ENCODE results near the gene RNF208.

DNA sequence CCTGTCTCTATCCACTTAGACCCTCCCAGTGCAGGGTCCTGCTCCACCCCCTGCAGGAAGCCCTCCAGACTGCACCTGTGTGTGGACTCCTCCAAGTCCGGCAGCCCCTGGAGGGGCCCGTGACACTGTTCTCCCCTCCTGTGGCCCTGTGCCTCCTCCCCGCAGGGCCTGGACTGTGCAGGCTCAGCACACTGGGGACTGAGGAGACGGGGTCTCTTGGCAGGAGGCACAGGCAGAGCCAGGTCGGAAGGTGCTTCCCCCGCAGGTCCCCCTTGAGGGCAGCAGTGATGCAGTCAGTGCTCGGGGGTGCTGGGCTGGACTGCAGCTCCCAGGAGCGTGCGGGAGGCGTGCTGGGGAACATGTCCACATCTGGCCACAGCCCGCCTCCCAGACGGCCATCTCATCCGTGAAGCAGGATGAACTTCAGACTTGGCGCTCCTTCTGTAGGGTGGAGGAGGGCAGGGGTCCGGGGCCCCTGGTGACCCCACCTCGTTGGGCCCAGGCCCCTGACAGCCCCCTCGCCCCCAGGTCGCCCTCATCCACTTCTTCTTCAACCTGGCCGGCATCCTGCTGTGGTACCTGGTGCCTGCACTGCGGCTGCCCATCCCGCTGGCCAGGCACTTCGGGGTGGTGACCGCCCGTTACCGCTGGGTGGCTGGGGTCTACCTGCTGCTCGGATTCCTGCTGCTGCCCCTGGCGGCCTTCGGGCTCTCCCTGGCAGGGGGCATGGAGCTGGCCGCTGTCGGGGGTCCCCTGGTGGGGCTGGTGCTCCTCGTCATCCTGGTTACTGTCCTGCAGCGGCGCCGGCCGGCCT lies 13.6 kb upstream of the RNF208 start:
- TF ChIP-seq POLR2A (IDR thresholded peaks at IDR 0.05; ENCODE audit: low read depth, low read length) (no peak), EZH2 (IDR thresholded peaks at IDR 0.05; ENCODE audit: borderline replicate concordance, low read depth, low read length, severe bottlenecking) (no peak), MYC (IDR thresholded peaks at IDR 0.05; ENCODE audit: low read depth, low read length) (no peak), POLR2AphosphoS5 (IDR thresholded peaks at IDR 0.05; ENCODE audit: insufficient read depth, low read depth, low read length) (no peak), GATA2 (IDR thresholded peaks at IDR 0.05; ENCODE audit: insufficient read depth, insufficient read length, low read depth, low read length) (no peak)
- TF ChIP-seq, protein P1, sequence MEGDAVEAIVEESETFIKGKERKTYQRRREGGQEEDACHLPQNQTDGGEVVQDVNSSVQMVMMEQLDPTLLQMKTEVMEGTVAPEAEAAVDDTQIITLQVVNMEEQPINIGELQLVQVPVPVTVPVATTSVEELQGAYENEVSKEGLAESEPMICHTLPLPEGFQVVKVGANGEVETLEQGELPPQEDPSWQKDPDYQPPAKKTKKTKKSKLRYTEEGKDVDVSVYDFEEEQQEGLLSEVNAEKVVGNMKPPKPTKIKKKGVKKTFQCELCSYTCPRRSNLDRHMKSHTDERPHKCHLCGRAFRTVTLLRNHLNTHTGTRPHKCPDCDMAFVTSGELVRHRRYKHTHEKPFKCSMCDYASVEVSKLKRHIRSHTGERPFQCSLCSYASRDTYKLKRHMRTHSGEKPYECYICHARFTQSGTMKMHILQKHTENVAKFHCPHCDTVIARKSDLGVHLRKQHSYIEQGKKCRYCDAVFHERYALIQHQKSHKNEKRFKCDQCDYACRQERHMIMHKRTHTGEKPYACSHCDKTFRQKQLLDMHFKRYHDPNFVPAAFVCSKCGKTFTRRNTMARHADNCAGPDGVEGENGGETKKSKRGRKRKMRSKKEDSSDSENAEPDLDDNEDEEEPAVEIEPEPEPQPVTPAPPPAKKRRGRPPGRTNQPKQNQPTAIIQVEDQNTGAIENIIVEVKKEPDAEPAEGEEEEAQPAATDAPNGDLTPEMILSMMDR (IDR thresholded peaks at IDR 0.05; ENCODE audit: extremely low read depth in 1 of 2, insufficient read depth in 1 of 2, low read depth in 1 of 2, low read length in 2 of 2) = no peak
- TF ChIP-seq, protein P2, sequence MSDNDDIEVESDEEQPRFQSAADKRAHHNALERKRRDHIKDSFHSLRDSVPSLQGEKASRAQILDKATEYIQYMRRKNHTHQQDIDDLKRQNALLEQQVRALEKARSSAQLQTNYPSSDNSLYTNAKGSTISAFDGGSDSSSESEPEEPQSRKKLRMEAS (IDR thresholded peaks at IDR 0.05; ENCODE audit: insufficient read depth, insufficient read length) = no peak

Data from endothelial cell of umbilical vein (primary cell).